Astrocyte (in vitro differentiated cells and primary cell): Measurements from ENCODE around the gene CFAP45.

ENCODE experiments used
- CTCF ChIP-seq: IDR thresholded peaks from 2 replicates; pipeline ENCODE4 v1.5.1; 2011; ENCODE audit warnings: low read depth, mild to moderate bottlenecking, inconsistent platforms, low read length, moderate library complexity; ENCODE audit not compliant: insufficient read depth
- EZH2 ChIP-seq: IDR thresholded peaks from 2 replicates; pipeline ENCODE4 v1.6.1; 2012; ENCODE audit warnings: mild to moderate bottlenecking, low read length, inconsistent platforms; ENCODE audit not compliant: insufficient read depth

GRCh38 chr1:159933347-159933746, 33.4 kb upstream of the CFAP45 start:
- TF ChIP-seq CTCF (no peak), EZH2 (no peak)
